Endodermal cell (in vitro differentiated cells): Measurements from ENCODE around the gene PLAAT3. TPM values are rescaled to one million over a fixed set of nuclear protein-coding genes. Genes with fewer than 3 reads are reported as not detected.
A peak's percentile ranks its signal among the peaks of the same experiment; 100 is the strongest.

Source experiments
- DNase-seq: peaks from one replicate; pipeline ENCODE4 v3.0.0-alpha.2; 2017
- H3K27ac ChIP-seq: 2 replicates; pipeline ENCODE4 v1.5.1; 2013; ENCODE audit warnings: mild to moderate bottlenecking, low read depth, low read length, moderate library complexity
- H3K27me3 ChIP-seq: 2 replicates; pipeline ENCODE4 v1.6.1; 2013; ENCODE audit warnings: mild to moderate bottlenecking, low read length, moderate library complexity; ENCODE audit not compliant: insufficient read depth, control insufficient read depth, poor library complexity, severe bottlenecking
- H3K36me3 ChIP-seq: 2 replicates; pipeline ENCODE4 v1.7.0; 2013; ENCODE audit warnings: mild to moderate bottlenecking, low read length, moderate library complexity; ENCODE audit not compliant: control insufficient read depth, insufficient read depth
- H3K4me1 ChIP-seq: one replicate; pipeline ENCODE4 v1.7.0; 2013; ENCODE audit warnings: low read length; ENCODE audit not compliant: control insufficient read depth, insufficient read depth
- H3K4me3 ChIP-seq: 2 replicates; pipeline ENCODE4 v1.5.1; 2013; ENCODE audit warnings: mild to moderate bottlenecking, low read length, moderate library complexity
- H3K9ac ChIP-seq: 2 replicates; pipeline ENCODE4 v1.6.1; 2013; ENCODE audit warnings: mild to moderate bottlenecking, low read length, moderate library complexity; ENCODE audit not compliant: poor library complexity, severe bottlenecking; ENCODE audit errors: extremely low read depth
- H3K9me3 ChIP-seq: 2 replicates; pipeline ENCODE4 v1.6.1; 2013; ENCODE audit warnings: mild to moderate bottlenecking, low read length, moderate library complexity; ENCODE audit not compliant: control insufficient read depth
- H3K27ac Mint-ChIP-seq: 2 replicates; pipeline ENCODE4 v1.8.0; 2020; ENCODE audit warnings: mixed read lengths
- H3K27me3 Mint-ChIP-seq: 2 replicates; pipeline ENCODE4 v1.8.0; 2021; ENCODE audit warnings: mild to moderate bottlenecking, mixed read lengths; ENCODE audit not compliant: insufficient read depth
- H3K36me3 Mint-ChIP-seq: 2 replicates; pipeline ENCODE4 v1.8.0; 2020; ENCODE audit warnings: low read depth, mixed read lengths
- H3K4me1 Mint-ChIP-seq: 2 replicates; pipeline ENCODE4 v1.8.0; 2020; ENCODE audit warnings: mixed read lengths
- H3K4me3 Mint-ChIP-seq: 2 replicates; pipeline ENCODE4 v1.8.0; 2020; ENCODE audit warnings: mild to moderate bottlenecking, moderate library complexity, mixed read lengths
- H3K9me3 Mint-ChIP-seq: 2 replicates; pipeline ENCODE4 v1.8.0; 2020; ENCODE audit warnings: mild to moderate bottlenecking, mixed read lengths
- CTCF ChIP-seq: fragments of 200-600 bp; sonication (generic); conservative IDR thresholded peaks from 2 replicates; pipeline ENCODE4 v1.5.0; 2021; ENCODE audit warnings: antibody characterized with exemption, mild to moderate bottlenecking
- WGBS, 2 experiments: methylation state at CpG; one replicate each; pipeline versions ENCODE4 v1.1.5 to v1.1.7; 2013; ENCODE audit warnings: missing lambda C conversion rate in 2 of 2, mixed read lengths in 1 of 2; ENCODE audit not compliant: insufficient coverage in 1 of 2, insufficient read length in 1 of 2; 5-methylcytosine and 5-hydroxymethylcytosine counted together
- total RNA-seq, 2 donors: library from RNA; stranded (reverse); fragmentation: NEBNext Ultra II Directional in 1 of 2; extraction: Animal tissue kit (Norgen Biotek cat#: 25700) in 1 of 2; gene quantifications; 2 replicates in 1 of 2; 3 replicates in 1 of 2; pipeline ENCODE4 v1.2.1, GENCODE V29; 2021

Gene PLAAT3
- total RNA-seq, 2 donors from 2014 or later, result 33.5 to 45.9 TPM

GRCh38 chr11:63569570-63569969 lies 44.7 kb downstream of the PLAAT3 start:
- Mint-ChIP-seq H3K27ac (no peak overlapping the region), H3K27me3 (no peaks in the 10 kb centered on the region)

GRCh38 chr11:63567044-63567840 lies 47.0 kb downstream of the PLAAT3 start:
- Mint-ChIP-seq H3K4me3 (no peak overlapping the region), H3K4me1 (peaks cover 10% of the 10 kb centered on the region), H3K9me3 (no peaks in the 10 kb centered on the region), H3K27ac (peak overlapping the region; percentile 58), H3K36me3 (no peaks in the 10 kb centered on the region), H3K27me3 (no peaks in the 10 kb centered on the region)
- no peaks in the 10 kb centered on the region for H3K4me1 ChIP-seq
- H3K27ac ChIP-seq, result no peak overlapping the region
- WGBS, 2 experiments, result 84 to 88% methylated on average over 5 of the region's 5 CpGs
- H3K27me3 ChIP-seq, result no peaks in the 10 kb centered on the region
- no peak for TF ChIP-seq CTCF
- H3K4me3 ChIP-seq, result no peak overlapping the region
- H3K9me3 ChIP-seq, result no peaks in the 10 kb centered on the region
- no peak for DNase-seq
- H3K9ac ChIP-seq, result no peak overlapping the region
- H3K36me3 ChIP-seq, result no peaks in the 10 kb centered on the region

More at GRCh38 chr11:63569570-63569969, 44.7 kb downstream of the PLAAT3 start:
- no peak for DNase-seq
- H3K4me3 ChIP-seq, result no peak overlapping the region
- H3K9ac ChIP-seq, result no peak overlapping the region
- peaks cover 10% of the 10 kb centered on the region for H3K4me1 Mint-ChIP-seq
- H3K4me1 ChIP-seq, result no peaks in the 10 kb centered on the region
- H3K4me3 Mint-ChIP-seq, result no peak overlapping the region
- H3K36me3 ChIP-seq, result peaks cover 4% of the 10 kb centered on the region
- no peaks in the 10 kb centered on the region for H3K27me3 ChIP-seq
- H3K9me3 ChIP-seq, result no peaks in the 10 kb centered on the region
- no peak for TF ChIP-seq CTCF
- WGBS, 2 experiments, result 80 to 97% methylated on average over 1 to 3 of the region's 3 CpGs
- no peak overlapping the region for H3K27ac ChIP-seq
- H3K36me3 Mint-ChIP-seq, result peaks cover 7% of the 10 kb centered on the region
- no peaks in the 10 kb centered on the region for H3K9me3 Mint-ChIP-seq

GRCh38 chr11:63564784-63565350 lies 49.4 kb downstream of the PLAAT3 start:
- no peak overlapping the region for H3K27ac ChIP-seq
- H3K27me3 Mint-ChIP-seq, result no peaks in the 10 kb centered on the region
- no peak overlapping the region for H3K4me3 ChIP-seq
- H3K9ac ChIP-seq, result no peak overlapping the region
- H3K27me3 ChIP-seq, result no peaks in the 10 kb centered on the region
- TF ChIP-seq CTCF, result no peak
- no peaks in the 10 kb centered on the region for H3K36me3 Mint-ChIP-seq
- no peaks in the 10 kb centered on the region for H3K9me3 Mint-ChIP-seq
- peaks cover 10% of the 10 kb centered on the region for H3K4me1 Mint-ChIP-seq
- H3K4me3 Mint-ChIP-seq, result no peak overlapping the region
- no peaks in the 10 kb centered on the region for H3K36me3 ChIP-seq
- no peaks in the 10 kb centered on the region for H3K4me1 ChIP-seq
- DNase-seq, result no peak
- no peak overlapping the region for H3K27ac Mint-ChIP-seq
- H3K9me3 ChIP-seq, result no peaks in the 10 kb centered on the region
- 91 to 100% methylated on average over 2 to 3 of the region's 4 CpGs for WGBS, 2 experiments
